ENCODE data around the gene MACROH2A2.

Gene MACROH2A2

DNA sequence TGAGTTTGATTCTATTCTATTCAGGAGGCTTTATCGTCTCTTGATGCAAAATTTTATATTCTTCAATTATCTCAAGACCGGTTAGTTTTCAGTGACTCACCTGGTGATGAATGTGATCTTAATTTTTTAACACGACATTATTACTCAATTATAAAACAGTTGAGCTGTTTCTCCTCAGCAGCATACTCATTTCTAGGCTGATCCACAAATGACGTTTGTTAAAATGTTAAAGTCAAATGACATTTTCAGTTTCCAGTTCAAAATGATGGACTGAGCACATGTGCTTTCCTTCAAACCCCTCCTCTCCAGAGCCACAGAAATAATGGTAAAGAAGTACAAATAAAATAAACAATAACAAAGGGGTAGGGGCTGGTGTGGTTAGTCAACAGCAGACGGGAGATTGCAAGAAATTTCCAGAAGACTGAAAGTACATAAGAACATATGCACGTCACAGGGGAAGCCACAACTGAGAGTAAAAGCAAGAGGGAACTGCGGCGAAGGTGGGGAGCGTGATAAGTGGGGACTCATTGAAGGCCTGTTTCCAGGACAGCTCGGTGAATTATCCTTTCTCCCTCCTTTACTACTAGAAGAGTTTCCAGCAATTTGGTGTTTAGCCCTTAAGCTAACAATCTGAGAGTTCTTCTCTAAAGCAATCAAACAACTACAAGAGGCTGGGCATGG, 10.9 kb downstream of the MACROH2A2 start:
- no peak for TF ChIP-seq CTCF (conservative IDR thresholded peaks at IDR 0.05; ENCODE audit: low read depth, low read length)
- Histone ChIP-seq H3K27me3 (ENCODE audit: insufficient read depth, low read depth) (no peaks in the 10 kb centered on the region), H3K36me3 (ENCODE audit: insufficient read depth) (no peaks in the 10 kb centered on the region), H3K9ac (no peak overlapping the region), H3K4me3 (IDR thresholded peaks at IDR 0.05; ENCODE audit: insufficient read depth, low read depth, low read length) (no peak overlapping the region), H2AFZ (ENCODE audit: low read depth) (no peak overlapping the region), H3K4me1 (ENCODE audit: low read depth, poor library complexity, severe bottlenecking) (no peaks in the 10 kb centered on the region), H3K27ac (no peak overlapping the region), H3K79me2 (ENCODE audit: insufficient read depth, low read depth) (no peaks in the 10 kb centered on the region), H3K4me2 (no peak overlapping the region), H4K20me1 (ENCODE audit: insufficient read depth) (no peaks in the 10 kb centered on the region)

DNA sequence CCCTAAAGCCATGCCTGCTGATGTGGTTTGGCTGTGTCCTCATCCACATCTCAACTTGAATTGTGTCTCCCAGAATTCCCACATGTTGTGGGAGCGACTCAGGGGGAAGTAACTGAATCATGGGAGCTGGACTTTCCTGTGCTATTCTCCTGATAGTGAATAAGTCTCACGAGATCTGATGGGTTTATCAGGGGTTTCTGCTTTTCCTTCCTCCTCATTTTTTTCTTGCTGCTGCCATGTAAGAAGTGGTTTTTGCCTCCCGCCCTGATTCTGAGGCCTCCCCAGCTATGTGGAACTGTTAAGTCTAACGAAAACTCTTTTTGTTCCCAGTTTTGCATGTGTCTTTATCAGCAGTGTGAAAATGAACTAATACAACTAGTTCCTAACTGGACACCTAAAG, 11.8 kb downstream of the MACROH2A2 start:
- Histone ChIP-seq H2AFZ (ENCODE audit: low read depth) (no peak overlapping the region), H3K4me3 (IDR thresholded peaks at IDR 0.05; ENCODE audit: insufficient read depth, low read depth, low read length) (no peak overlapping the region), H3K36me3 (ENCODE audit: insufficient read depth) (no peaks in the 10 kb centered on the region), H3K79me2 (ENCODE audit: insufficient read depth, low read depth) (no peaks in the 10 kb centered on the region), H3K4me2 (no peak overlapping the region), H3K4me1 (ENCODE audit: low read depth, poor library complexity, severe bottlenecking) (no peaks in the 10 kb centered on the region), H3K9ac (no peak overlapping the region), H3K27ac (no peak overlapping the region), H3K27me3 (ENCODE audit: insufficient read depth, low read depth) (no peaks in the 10 kb centered on the region), H4K20me1 (ENCODE audit: insufficient read depth) (no peaks in the 10 kb centered on the region)
- TF ChIP-seq CTCF (conservative IDR thresholded peaks at IDR 0.05; ENCODE audit: low read depth, low read length), result no peak

GRCh38 chr10:70066190-70066589, 13.5 kb downstream of the MACROH2A2 start:
- TF ChIP-seq CTCF (conservative IDR thresholded peaks at IDR 0.05; ENCODE audit: low read depth, low read length), result no peak
- H3K27ac ChIP-seq, result no peak overlapping the region
- H3K4me2 ChIP-seq, result no peak overlapping the region
- H3K4me3 ChIP-seq (IDR thresholded peaks at IDR 0.05; ENCODE audit: insufficient read depth, low read depth, low read length), result no peak overlapping the region
- H3K4me1 ChIP-seq (ENCODE audit: low read depth, poor library complexity, severe bottlenecking), result no peaks in the 10 kb centered on the region
- H2AFZ ChIP-seq (ENCODE audit: low read depth), result no peak overlapping the region
- no peaks in the 10 kb centered on the region for H3K36me3 ChIP-seq (ENCODE audit: insufficient read depth)
- H3K79me2 ChIP-seq (ENCODE audit: insufficient read depth, low read depth), result no peaks in the 10 kb centered on the region
- H3K27me3 ChIP-seq (ENCODE audit: insufficient read depth, low read depth), result no peaks in the 10 kb centered on the region
- no peaks in the 10 kb centered on the region for H4K20me1 ChIP-seq (ENCODE audit: insufficient read depth)
- no peak overlapping the region for H3K9ac ChIP-seq

DNA sequence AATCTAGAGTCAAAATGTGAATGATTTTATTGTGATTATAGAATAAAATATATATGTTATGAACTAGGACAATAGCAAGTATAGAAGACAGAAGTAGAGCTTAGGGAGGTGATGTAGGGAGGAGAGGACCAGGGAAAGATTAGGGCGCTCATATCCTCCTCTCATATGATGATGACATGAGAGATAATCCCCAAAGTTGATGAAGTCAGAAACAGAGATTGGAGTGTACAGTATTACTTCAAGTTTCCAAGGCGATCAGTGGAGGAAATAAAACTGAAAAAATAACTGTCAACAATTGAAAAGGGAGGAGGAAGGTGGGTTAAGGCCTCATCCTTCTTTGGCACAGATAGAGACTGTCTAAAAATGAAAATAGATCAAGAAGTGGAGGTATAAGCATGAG, 14.9 kb downstream of the MACROH2A2 start:
- Histone ChIP-seq H3K36me3 (ENCODE audit: insufficient read depth) (no peaks in the 10 kb centered on the region), H3K4me2 (no peak overlapping the region), H3K9ac (no peak overlapping the region), H2AFZ (ENCODE audit: low read depth) (no peak overlapping the region), H3K4me1 (ENCODE audit: low read depth, poor library complexity, severe bottlenecking) (no peaks in the 10 kb centered on the region), H3K79me2 (ENCODE audit: insufficient read depth, low read depth) (no peaks in the 10 kb centered on the region), H3K27ac (no peak overlapping the region), H3K27me3 (ENCODE audit: insufficient read depth, low read depth) (no peaks in the 10 kb centered on the region), H3K4me3 (IDR thresholded peaks at IDR 0.05; ENCODE audit: insufficient read depth, low read depth, low read length) (no peak overlapping the region), H4K20me1 (ENCODE audit: insufficient read depth) (no peaks in the 10 kb centered on the region)
- TF ChIP-seq CTCF (conservative IDR thresholded peaks at IDR 0.05; ENCODE audit: low read depth, low read length), result no peak

Measured in KMS-11 (cell line).